ENCODE results near the gene ALDOC. TPM values are rescaled to one million over a fixed set of nuclear protein-coding genes. Genes with fewer than 3 reads are reported as not detected.

ALDOC gene
- total RNA-seq, 2 experiments from 2014 or later: 61.4 to 63.4 TPM

Other genes with a start within 250 kb of the ALDOC start
- 10 to 100 TPM; 20.5 to 22.3 TPM for gene IFT20, start 241.4 kb downstream of the ALDOC start, total RNA-seq
- 10 to 100 TPM; 21.0 to 22.0 TPM for gene TNFAIP1, start 241.1 kb downstream of the ALDOC start, total RNA-seq
- 10 to 100 TPM; 61.6 to 67.7 TPM for gene POLDIP2, start 219.4 kb downstream of the ALDOC start, total RNA-seq
- not detected for gene SEBOX, start 211.7 kb downstream of the ALDOC start, total RNA-seq
- under 1 TPM; 0.08 to 0.12 TPM for gene VTN, start 206.6 kb downstream of the ALDOC start, total RNA-seq
- 10 to 100 TPM; 17.7 to 20.4 TPM for gene SARM1, start 205.2 kb downstream of the ALDOC start, total RNA-seq
- gene SLC46A1, start 170.7 kb downstream of the ALDOC start, total RNA-seq: 1 to 10 TPM in 1 of 2 experiments, under 1 TPM in 1; 0.74 to 1.5 TPM
- gene SLC13A2, start 103.3 kb downstream of the ALDOC start, total RNA-seq: not detected
- gene FOXN1, start 70.5 kb downstream of the ALDOC start, total RNA-seq: not detected
- 10 to 100 TPM; 38.6 to 46.6 TPM for gene UNC119, start 24.3 kb downstream of the ALDOC start, total RNA-seq
- gene PIGS, start 5.4 kb downstream of the ALDOC start, total RNA-seq: 10 to 100 TPM; 61.7 to 62.6 TPM
- gene SPAG5, start 22.1 kb upstream of the ALDOC start, total RNA-seq: 100 to 1,000 TPM; 139 to 147 TPM
- gene RSKR, start 37.3 kb upstream of the ALDOC start, total RNA-seq: 10 to 100 TPM; 18.4 to 20.6 TPM
- 100 to 1,000 TPM; 144 to 145 TPM for gene BLTP2, start 68.3 kb upstream of the ALDOC start, total RNA-seq
- gene SDF2, start 85.0 kb upstream of the ALDOC start, total RNA-seq: 10 to 100 TPM; 43.9 to 53.2 TPM
- 10 to 100 TPM; 78.4 to 78.7 TPM for gene SUPT6H, start 85.3 kb upstream of the ALDOC start, total RNA-seq
- 1 to 10 TPM; 5.5 to 5.7 TPM for gene PROCA1, start 135.0 kb upstream of the ALDOC start, total RNA-seq
- 10 to 100 TPM; 11.0 to 11.8 TPM for gene RAB34, start 141.0 kb upstream of the ALDOC start, total RNA-seq
- gene RPL23A, start 143.1 kb upstream of the ALDOC start, total RNA-seq: 1,000 to 10,000 TPM; 1,884 to 2,250 TPM
- gene TLCD1, start 149.3 kb upstream of the ALDOC start, total RNA-seq: 1 to 10 TPM; 2.1 to 2.3 TPM
- 1 to 10 TPM; 7.3 TPM for gene NEK8, start 151.9 kb upstream of the ALDOC start, total RNA-seq
- 10 to 100 TPM; 44.9 to 45.1 TPM for gene TRAF4, start 167.1 kb upstream of the ALDOC start, total RNA-seq

Data from activated CD4-positive, alpha-beta T cell treated with anti-CD3 and anti-CD28 coated beads, Interleukin-2, amount 10 ng/mL, durations not matched to agents 7 days and 5 days (primary cell).